Esophagus muscularis mucosa (tissue), 4 donors: ENCODE measurements around the gene FNIP1.

ENCODE experiments used
- EP300 ChIP-seq: sonication (generic); formaldehyde crosslinking; IDR thresholded peaks from one replicate; pipeline ENCODE4 v1.6.1; 2017; ENCODE audit warnings: antibody characterized with exemption
- POLR2A ChIP-seq: fragments of 450-650 bp; IDR thresholded peaks from one replicate; pipeline ENCODE4 v1.6.1; 2017; ENCODE audit warnings: antibody characterized with exemption, moderate library complexity, mild to moderate bottlenecking, low read depth
- POLR2AphosphoS5 ChIP-seq, 2 donors: sonication (generic); formaldehyde crosslinking; IDR thresholded peaks; one replicate each; pipeline ENCODE4 v1.6.1; 2017; ENCODE audit warnings: antibody characterized with exemption in 2 of 2
- TF ChIP-seq, protein P1 (sequence below), 3 experiments: fragments of 200-600 bp in 2 of 3; fragments of 450-650 bp in 1 of 3; sonication (generic) in 2 of 3; IDR thresholded peaks; one replicate each; pipeline ENCODE4 v1.5.1; 2017 to 2019; ENCODE audit warnings: antibody characterized with exemption in 3 of 3, mild to moderate bottlenecking in 2 of 3, moderate library complexity in 1 of 3

DNA sequence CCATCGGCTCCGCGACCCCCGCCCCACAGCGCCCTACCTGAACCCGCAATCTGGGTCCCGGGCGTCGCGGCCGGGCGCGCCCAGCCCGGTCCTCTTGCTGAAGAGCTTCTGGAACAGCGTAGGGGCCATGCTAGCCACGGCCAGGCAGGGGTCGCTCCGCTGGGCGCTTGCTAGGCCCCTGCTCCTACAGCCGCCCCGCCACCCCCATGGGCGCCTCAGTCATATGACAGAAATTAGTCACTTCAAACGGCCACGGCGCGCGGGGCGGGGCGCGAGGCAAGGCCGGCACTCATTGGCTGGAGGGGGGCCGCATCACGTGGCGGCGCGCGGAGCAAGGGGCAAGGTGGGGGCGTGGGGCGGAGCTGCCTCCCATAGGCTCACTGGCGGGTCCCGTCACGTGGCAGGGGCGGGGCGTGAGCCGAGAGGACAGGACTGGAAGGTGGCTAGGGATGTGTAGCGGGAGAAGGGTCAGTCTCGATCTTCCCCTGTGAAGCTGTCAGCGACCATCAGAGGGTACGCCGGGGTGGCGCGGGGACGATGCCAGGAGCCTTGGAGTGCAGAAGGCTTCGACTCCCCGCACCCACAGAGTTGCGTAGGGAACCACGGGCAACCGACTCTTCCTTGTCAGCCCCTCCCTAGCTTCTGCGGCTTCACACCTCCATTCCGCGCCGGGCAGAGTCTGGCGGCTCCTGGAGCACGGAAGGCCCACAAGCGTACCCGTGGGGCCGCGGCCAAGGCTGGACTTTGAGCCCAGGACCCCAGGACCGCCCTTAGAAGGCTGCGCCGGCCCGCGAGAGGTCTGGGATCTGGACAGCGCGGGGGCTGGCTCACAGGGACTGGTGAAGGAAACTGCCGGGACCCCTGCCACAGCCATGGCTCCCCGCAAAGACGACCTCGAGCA, at the start of gene FNIP1:
- TF ChIP-seq, protein P1, sequence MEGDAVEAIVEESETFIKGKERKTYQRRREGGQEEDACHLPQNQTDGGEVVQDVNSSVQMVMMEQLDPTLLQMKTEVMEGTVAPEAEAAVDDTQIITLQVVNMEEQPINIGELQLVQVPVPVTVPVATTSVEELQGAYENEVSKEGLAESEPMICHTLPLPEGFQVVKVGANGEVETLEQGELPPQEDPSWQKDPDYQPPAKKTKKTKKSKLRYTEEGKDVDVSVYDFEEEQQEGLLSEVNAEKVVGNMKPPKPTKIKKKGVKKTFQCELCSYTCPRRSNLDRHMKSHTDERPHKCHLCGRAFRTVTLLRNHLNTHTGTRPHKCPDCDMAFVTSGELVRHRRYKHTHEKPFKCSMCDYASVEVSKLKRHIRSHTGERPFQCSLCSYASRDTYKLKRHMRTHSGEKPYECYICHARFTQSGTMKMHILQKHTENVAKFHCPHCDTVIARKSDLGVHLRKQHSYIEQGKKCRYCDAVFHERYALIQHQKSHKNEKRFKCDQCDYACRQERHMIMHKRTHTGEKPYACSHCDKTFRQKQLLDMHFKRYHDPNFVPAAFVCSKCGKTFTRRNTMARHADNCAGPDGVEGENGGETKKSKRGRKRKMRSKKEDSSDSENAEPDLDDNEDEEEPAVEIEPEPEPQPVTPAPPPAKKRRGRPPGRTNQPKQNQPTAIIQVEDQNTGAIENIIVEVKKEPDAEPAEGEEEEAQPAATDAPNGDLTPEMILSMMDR (IDR thresholded peaks at IDR 0.05) = no peak
- TF ChIP-seq EP300 = no peak
- TF ChIP-seq POLR2AphosphoS5 (IDR thresholded peaks at IDR 0.05) = peak; percentile 98
- TF ChIP-seq POLR2A = peak; percentile 94
